Gastroesophageal sphincter (tissue), 4 donors: ENCODE data around the gene LDHA. TPM values are rescaled to one million over a fixed set of nuclear protein-coding genes. Genes with fewer than 3 reads are reported as not detected.

Experiments
- ATAC-seq: fragments of 150-250 bp; one replicate; pipeline ENCODE4 v1.9.1; 2016; ENCODE audit warnings: mild to moderate bottlenecking, moderate library complexity
- H3K27ac ChIP-seq, 4 donors: fragments of 200-600 bp; sonication (generic) in 3 of 4; 1 replicate in 3 of 4; 2 replicates in 1 of 4; pipeline ENCODE4 v1.5.1; 2016 to 2019
- H3K27me3 ChIP-seq: fragments of 200-600 bp; sonication (generic); one replicate; pipeline ENCODE4 v1.5.1; 2019
- H3K36me3 ChIP-seq, 2 donors: fragments of 200-600 bp; sonication (generic); one replicate each; pipeline ENCODE4 v1.5.1; 2019; ENCODE audit warnings: control low read depth in 1 of 2
- H3K4me1 ChIP-seq, 3 donors: fragments of 200-600 bp; sonication (generic); 1 replicate in 2 of 3; 2 replicates in 1 of 3; pipeline ENCODE4 v1.5.1; 2016 to 2019; ENCODE audit warnings: control low read depth in 2 of 3
- H3K4me3 ChIP-seq, 2 donors: fragments of 200-600 bp; sonication (generic); one replicate each; pipeline ENCODE4 v1.5.1; 2019; ENCODE audit warnings: mild to moderate bottlenecking in 1 of 2, moderate library complexity in 1 of 2
- H3K9me3 ChIP-seq, 3 donors: fragments of 200-600 bp; sonication (generic); one replicate each; pipeline ENCODE4 v1.5.1; 2017 to 2019; ENCODE audit warnings: control low read depth in 2 of 3
- EP300 ChIP-seq: sonication (generic); formaldehyde crosslinking; IDR thresholded peaks from one replicate; pipeline ENCODE4 v1.6.1; 2017; ENCODE audit warnings: antibody characterized with exemption, mild to moderate bottlenecking
- POLR2A ChIP-seq, 2 donors: fragments of 450-650 bp; IDR thresholded peaks; one replicate each; pipeline ENCODE4 v1.6.1; 2017; ENCODE audit warnings: antibody characterized with exemption in 2 of 2, mild to moderate bottlenecking in 2 of 2, moderate library complexity in 1 of 2
- POLR2AphosphoS5 ChIP-seq: sonication (generic); formaldehyde crosslinking; IDR thresholded peaks from one replicate; pipeline ENCODE4 v1.6.1; 2017; ENCODE audit warnings: antibody characterized with exemption
- WGBS, 2 donors: methylation state at CpG; one replicate each; pipeline ENCODE4 v1.1.5; 2018; ENCODE audit warnings: low coverage in 1 of 2; 5-methylcytosine and 5-hydroxymethylcytosine counted together
- total RNA-seq, 4 donors: library from RNA; depleted of rRNA; stranded (reverse); fragments of >200 nt; gene quantifications; one replicate each; pipeline ENCODE4 v1.1.0, GENCODE V29; 2016
- TF ChIP-seq, protein P1 (sequence below), 4 experiments: fragments of 200-600 bp in 2 of 4; fragments of 450-650 bp in 2 of 4; sonication (generic) in 1 of 4; IDR thresholded peaks; one replicate each; pipeline ENCODE4 v1.5.1; 2017 to 2019; ENCODE audit warnings: antibody characterized with exemption in 4 of 4, mild to moderate bottlenecking in 2 of 4, moderate library complexity in 2 of 4

The LDHA gene
- total RNA-seq, 4 donors from 2014 or later = 394 to 614 (median 526) TPM

GRCh38 chr11:18392434-18393321 lies 1.7 kb upstream of the LDHA start:
- Histone ChIP-seq H3K27ac (peak overlapping the region; percentile 88 to 99 (median 96)), H3K4me3 (no peak overlapping the region), H3K27me3 (no peaks in the 10 kb centered on the region), H3K9me3 (no peaks in the 10 kb centered on the region), H3K36me3 (peaks cover 0 to 7% of the 10 kb centered on the region in 2 donors), H3K4me1 (peaks cover 0 to 26% (median 9%) of the 10 kb centered on the region in 3 donors)
- 67 to 72% methylated on average over 1 to 2 of the region's 4 CpGs for WGBS, 2 donors
- ATAC-seq = no peak
- no peak for TF ChIP-seq POLR2A (IDR thresholded peaks at IDR 0.05)
- TF ChIP-seq EP300 = no peak
- TF ChIP-seq POLR2AphosphoS5 = no peak
- TF ChIP-seq, protein P1, sequence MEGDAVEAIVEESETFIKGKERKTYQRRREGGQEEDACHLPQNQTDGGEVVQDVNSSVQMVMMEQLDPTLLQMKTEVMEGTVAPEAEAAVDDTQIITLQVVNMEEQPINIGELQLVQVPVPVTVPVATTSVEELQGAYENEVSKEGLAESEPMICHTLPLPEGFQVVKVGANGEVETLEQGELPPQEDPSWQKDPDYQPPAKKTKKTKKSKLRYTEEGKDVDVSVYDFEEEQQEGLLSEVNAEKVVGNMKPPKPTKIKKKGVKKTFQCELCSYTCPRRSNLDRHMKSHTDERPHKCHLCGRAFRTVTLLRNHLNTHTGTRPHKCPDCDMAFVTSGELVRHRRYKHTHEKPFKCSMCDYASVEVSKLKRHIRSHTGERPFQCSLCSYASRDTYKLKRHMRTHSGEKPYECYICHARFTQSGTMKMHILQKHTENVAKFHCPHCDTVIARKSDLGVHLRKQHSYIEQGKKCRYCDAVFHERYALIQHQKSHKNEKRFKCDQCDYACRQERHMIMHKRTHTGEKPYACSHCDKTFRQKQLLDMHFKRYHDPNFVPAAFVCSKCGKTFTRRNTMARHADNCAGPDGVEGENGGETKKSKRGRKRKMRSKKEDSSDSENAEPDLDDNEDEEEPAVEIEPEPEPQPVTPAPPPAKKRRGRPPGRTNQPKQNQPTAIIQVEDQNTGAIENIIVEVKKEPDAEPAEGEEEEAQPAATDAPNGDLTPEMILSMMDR (IDR thresholded peaks at IDR 0.05) = no peak

DNA sequence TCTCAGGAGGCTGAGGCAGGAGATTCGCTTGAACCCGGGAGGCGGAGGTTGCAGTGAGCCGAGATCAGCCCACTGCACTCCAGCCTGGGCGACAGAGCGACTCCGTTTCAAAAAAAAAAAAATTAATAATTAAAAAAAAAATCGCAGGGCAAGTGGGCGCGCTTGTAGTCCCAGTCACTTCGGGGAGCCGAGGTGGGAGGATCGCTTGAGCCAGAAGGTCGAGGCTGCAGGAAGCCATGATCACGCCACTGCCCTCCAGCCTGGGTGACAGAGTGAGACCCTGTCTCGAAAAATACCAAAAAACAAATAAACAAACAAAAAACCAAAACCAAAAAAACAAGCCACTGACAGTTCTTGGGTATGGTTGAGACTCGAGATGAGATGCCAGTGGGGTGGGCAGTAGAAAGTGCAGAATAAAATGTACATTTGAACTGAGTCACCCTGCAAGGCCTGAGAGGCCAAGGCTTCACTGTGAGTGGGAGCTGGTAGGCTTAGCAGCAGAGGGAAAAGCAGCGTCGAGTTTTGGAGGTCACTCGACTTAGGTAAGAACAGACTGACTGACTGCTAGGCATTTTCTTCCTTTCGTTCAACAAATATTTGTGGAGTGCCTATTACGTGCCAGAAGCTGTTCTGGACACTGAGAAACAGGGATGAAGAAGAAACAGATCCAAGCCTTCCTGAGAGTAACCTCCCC lies 635 bp upstream of the LDHA start:
- 55 to 56% methylated on average over 13 to 15 of the region's 22 CpGs for WGBS, 2 donors
- Histone ChIP-seq H3K4me1 (peaks cover 0 to 34% (median 9%) of the 10 kb centered on the region in 3 donors), H3K27me3 (no peaks in the 10 kb centered on the region), H3K27ac (peak overlapping the region; percentile 88 to 99 (median 96)), H3K36me3 (peaks cover 0 to 16% of the 10 kb centered on the region in 2 donors), H3K9me3 (no peaks in the 10 kb centered on the region), H3K4me3 (peak overlapping the region; percentile 56 to 71)
- TF ChIP-seq EP300 (no peak), POLR2AphosphoS5 (no peak), POLR2A (IDR thresholded peaks at IDR 0.05) (no peak)
- TF ChIP-seq, protein P1 (IDR thresholded peaks at IDR 0.05) = no peak
- no peak for ATAC-seq

- ATAC-seq = no peak
- Histone ChIP-seq H3K27ac (peak overlapping the region; percentile 88 to 99 (median 96)), H3K9me3 (no peaks in the 10 kb centered on the region), H3K27me3 (no peaks in the 10 kb centered on the region), H3K4me1 (peaks cover 0 to 44% (median 9%) of the 10 kb centered on the region in 3 donors), H3K4me3 (peak overlapping the region; percentile 56 to 71), H3K36me3 (peaks cover 3 to 30% of the 10 kb centered on the region in 2 donors)
- 1 to 3% methylated on average over 8 to 28 of the region's 36 CpGs for WGBS, 2 donors
- TF ChIP-seq POLR2A (IDR thresholded peaks at IDR 0.05) = no peak
- TF ChIP-seq, protein P1 (IDR thresholded peaks at IDR 0.05) = no peak
- TF ChIP-seq POLR2AphosphoS5 = no peak
- no peak for TF ChIP-seq EP300
Observed at GRCh38 chr11:18394928-18395734, 768 bp downstream of the LDHA start.

DNA sequence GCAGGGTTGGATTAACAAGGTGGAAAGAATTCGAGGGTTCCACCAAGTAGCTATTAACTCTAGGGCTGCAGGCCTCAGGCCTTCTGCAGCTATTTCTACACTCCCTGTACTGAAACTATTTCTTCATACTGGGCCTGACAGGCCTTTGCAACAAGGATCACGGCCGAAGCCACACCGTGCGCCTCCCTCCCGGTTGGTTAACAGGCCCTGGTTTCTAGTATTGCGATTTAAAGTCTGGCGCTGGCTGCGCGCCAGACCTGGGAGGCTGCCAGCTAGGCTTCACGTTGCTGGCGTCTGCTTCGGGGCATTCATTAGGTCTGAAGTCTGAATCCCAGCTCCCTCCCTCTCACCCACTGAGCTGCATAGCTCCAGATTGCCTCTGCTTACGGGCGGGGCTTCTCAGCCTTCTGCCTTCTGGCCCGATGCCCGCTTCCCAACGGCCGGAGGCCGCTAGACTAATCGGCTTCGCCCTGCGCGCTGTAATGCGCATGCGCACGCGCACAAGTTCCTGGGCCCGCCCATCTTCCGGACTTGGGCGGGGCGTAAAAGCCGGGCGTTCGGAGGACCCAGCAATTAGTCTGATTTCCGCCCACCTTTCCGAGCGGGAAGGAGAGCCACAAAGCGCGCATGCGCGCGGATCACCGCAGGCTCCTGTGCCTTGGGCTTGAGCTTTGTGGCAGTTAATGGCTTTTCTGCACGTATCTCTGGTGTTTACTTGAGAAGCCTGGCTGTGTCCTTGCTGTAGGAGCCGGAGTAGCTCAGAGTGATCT lies 1.6 kb downstream of the LDHA start:
- no peaks in the 10 kb centered on the region for H3K27me3 ChIP-seq
- H3K4me3 ChIP-seq = peak overlapping the region; percentile 56 to 71
- H3K36me3 ChIP-seq = peaks cover 6 to 38% of the 10 kb centered on the region in 2 donors
- H3K27ac ChIP-seq = peak overlapping the region; percentile 88 to 99 (median 96)
- no peaks in the 10 kb centered on the region for H3K9me3 ChIP-seq
- peaks cover 0 to 44% (median 9%) of the 10 kb centered on the region in 3 donors for H3K4me1 ChIP-seq
- TF ChIP-seq, protein P1 (IDR thresholded peaks at IDR 0.05) = no peak
- TF ChIP-seq POLR2A (IDR thresholded peaks at IDR 0.05) = peak; percentile 34 to 69
- TF ChIP-seq POLR2AphosphoS5 = peak; percentile 94
- no peak for TF ChIP-seq EP300
- peak; percentile 90 for ATAC-seq
- 0% methylated on average over 3 to 7 of the region's 46 CpGs for WGBS, 2 donors
